CD4-positive, alpha-beta T cell treated with Interleukin-17A for 4 hours (primary cell): ENCODE measurements around the gene PDPK1.
A peak's percentile ranks its signal among the peaks of the same experiment; 100 is the strongest.

ENCODE experiments used
- DNase-seq: peaks from one replicate; pipeline ENCODE4 v3.0.0-alpha.2; 2020; ENCODE audit warnings: mixed read lengths

PDPK1 gene

GRCh38 chr16:2537451-2538379 lies at the start of gene PDPK1:
TSS of gene PDPK1 (plus strand) at chr16:2538021. CDS start at chr16:2538113, 92 bp downstream.
- peak; percentile 95 for DNase-seq

GRCh38 chr16:2489581-2489980 lies 48.2 kb upstream of the PDPK1 start:
- no peak for DNase-seq

DNA sequence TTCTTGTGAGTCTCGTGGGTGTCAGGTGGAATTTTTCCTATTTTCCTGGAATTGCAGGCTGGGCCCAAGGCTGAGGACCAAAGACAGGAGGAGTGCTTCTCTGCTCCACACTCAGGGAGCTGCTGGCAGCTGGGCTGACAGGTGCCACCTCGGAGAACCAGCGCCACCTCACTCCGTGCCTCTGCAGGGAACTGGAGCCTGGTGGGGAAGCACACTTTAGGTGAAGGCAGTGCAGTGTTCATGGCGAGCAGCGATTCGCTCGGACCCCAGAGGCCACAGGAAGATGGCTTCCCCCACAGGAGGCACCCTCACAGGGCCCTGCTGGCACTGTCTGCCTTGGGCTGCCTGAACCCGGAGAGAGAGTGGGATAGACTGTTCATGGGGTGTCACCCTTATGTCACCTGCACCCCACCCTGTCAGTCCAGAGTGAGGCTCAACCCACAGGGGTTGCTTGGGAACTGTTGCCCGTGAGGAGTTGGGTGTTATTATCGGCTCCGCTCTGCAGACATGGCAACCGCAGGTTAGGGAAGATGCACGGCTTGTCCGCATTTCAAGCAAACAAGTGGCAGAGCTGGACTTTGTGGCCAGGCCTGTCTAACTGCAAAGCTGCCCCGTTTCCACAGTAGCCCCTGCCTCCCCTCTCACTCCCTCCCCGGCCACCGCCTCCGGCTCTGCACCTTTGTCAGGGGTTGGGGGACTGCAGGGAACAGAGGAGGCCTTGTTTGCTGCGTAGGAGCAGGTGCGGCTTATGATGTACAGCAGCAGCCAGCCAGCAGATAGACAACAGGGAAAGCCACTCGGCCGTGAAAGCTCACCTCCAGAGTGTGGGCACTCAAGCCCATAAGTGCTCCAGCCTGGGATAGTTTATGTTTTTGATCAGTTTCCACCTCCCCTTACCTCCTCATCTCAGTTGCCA lies 47.4 kb upstream of the PDPK1 start:
- DNase-seq: no peak

DNA sequence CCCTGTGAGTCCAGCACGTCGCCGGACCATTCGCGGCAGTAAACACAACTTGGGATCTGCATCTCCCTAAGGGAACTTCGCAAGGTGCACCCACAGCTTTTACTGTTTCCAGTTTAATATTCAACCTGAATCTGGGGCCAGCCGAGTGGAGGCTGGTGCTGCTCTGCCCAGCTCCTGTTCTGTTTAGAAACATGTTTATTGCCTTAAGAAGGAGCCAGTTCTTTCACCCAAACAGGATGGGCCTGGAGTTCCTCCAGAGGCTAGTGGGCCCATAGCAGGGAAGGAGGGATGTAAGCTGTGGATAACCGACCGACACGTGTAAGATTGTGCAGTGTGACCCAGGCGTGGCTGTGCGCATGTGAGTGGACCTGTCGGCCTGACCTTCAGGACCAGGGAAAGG lies 45.5 kb upstream of the PDPK1 start:
- DNase-seq: no peak

DNA sequence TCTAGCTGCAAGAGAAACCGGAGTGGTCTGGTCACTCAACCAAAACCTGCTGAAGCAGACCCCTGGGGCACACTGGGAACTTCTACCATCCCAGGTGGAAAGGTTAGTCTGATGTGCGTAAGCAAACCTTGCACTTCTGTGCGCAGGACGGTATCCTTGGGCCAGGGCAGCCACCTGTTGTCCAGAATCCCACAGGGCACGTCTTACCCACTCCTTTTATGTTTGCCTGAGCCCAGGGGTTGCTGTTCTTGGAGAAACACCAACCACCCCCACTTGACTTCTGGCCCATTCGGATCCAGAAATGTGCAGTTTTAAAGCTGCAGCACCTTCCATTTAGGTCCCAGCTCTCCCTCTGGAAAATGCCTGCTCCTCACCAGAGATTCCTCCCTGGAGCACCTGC lies 44.2 kb upstream of the PDPK1 start:
- DNase-seq: no peak

- no peak for DNase-seq
Measured at GRCh38 chr16:2494616-2495015, 43.2 kb upstream of the PDPK1 start.

- DNase-seq: no peak
Measured at GRCh38 chr16:2495041-2495440, 42.8 kb upstream of the PDPK1 start.

DNA sequence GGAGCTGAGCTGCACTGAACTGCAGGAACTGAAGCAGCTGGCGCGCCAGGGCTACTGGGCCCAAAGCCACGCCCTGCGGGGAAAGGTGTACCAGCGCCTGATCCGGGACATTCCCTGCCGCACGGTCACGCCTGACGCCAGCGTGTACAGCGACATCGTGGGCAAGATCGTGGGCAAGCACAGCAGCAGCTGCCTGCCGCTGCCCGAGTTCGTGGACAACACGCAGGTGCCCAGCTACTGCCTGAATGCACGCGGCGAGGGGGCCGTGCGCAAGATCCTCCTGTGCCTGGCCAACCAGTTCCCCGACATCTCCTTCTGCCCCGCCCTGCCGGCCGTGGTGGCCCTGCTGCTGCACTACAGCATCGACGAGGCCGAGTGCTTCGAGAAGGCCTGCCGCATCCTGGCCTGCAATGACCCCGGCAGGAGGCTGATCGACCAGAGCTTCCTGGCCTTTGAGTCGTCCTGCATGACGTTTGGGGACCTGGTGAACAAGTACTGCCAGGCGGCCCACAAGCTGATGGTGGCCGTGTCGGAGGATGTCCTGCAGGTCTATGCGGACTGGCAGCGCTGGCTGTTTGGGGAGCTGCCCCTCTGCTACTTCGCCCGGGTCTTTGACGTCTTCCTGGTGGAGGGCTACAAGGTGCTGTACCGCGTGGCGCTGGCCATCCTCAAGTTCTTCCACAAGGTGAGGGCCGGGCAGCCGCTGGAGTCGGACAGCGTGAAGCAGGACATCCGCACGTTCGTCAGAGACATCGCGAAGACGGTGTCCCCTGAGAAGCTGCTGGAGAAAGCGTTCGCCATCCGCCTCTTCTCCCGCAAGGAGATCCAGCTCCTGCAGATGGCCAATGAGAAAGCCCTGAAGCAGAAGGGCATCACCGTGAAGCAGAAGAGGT lies 41.4 kb upstream of the PDPK1 start:
- DNase-seq: no peak

- DNase-seq: no peak
Measured at GRCh38 chr16:2497116-2497630, 40.6 kb upstream of the PDPK1 start.

GRCh38 chr16:2497695-2498484 lies 39.9 kb upstream of the PDPK1 start:
- DNase-seq: no peak

DNA sequence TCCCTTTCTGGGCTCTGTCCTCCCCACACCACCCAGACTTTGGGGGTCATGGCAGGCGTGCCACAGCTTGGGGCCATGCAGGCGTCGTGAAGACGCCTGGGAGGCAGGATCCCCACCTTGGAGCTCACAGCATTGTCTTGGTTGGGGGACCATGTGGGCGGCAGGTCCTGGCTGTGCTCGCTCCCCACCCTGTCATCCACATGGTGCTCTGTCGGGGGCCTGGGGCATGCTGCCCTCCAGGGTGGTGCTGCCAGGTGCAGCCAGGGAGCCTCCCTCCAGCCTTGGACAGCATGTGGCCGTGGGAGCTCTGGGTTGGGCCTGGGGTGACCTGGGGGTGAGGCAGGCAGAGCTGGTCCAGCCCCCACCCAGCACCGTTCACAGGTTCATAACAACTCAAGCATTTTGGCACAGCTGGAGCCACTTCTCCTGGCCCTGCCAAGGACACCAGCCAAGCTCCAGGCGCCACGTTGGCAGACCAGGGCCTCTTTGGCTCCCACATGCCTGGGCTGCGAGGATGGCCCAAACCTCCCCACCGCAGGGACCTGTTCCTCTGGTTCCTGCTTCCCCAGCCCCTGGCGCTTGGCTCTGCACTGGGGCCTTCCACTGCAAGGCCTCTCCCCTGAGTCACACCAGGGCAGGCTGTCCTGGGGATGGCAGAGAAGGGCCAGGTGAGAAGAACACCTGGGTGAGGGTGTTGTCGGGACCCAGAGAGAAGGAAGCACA lies 39.1 kb upstream of the PDPK1 start:
- no peak for DNase-seq

DNA sequence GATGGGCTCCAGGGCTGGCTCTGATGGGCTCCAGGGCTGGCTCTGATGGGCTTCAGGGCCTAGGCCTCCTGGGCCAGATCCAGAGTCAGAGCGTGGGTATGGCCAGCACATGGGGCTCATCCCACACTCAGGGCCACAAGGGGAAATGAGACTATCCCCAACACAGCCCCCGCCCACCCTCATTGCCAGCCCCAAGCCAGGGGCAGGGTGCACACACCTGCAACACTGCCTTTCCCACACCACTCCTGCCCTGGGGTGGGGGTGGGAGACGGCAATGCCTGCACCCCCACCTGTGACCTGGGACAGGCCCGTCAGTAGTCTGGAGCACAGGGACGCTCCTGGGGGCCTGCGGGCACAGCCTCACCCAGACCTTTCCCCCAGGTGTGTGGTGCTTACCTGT lies 38.4 kb upstream of the PDPK1 start:
- DNase-seq: no peak

GRCh38 chr16:2499890-2500429 lies 37.9 kb upstream of the PDPK1 start:
- DNase-seq: no peak

- no peak for DNase-seq
Measured at GRCh38 chr16:2500430-2500917, 37.3 kb upstream of the PDPK1 start.

GRCh38 chr16:2500918-2501750 lies 36.7 kb upstream of the PDPK1 start:
- DNase-seq: peak; percentile 86

- no peak for DNase-seq
Measured at GRCh38 chr16:2501946-2502895, 35.6 kb upstream of the PDPK1 start.

DNA sequence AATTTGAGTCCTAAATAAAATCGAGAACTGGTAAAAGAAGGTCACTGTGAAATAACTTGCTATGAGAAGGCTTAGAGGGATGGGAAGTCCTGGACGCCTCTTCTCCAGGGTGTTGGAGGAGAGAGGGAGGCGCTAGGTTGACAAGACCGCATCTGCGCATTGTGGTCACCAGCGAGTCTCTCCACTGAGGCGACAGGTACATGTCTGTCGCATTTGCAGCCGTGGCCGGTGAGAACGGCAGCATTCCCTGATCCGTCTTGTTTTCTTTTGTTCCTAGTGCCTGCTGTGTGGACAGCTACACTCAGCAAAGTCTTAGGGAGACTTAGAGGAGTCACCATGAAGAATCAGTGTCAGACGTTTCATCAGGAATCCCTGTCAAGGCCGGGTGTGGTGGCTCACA lies 32.1 kb upstream of the PDPK1 start:
- DNase-seq: no peak

GRCh38 chr16:2507052-2507659 lies 30.7 kb upstream of the PDPK1 start:
- DNase-seq: no peak
